OCI-LY3 (cell line): Measurements from ENCODE around the gene MBNL1.

Experiments used
- EZH2phosphoT487 ChIP-seq: fragments of 200-600 bp; shearing (Covaris generic); IDR thresholded peaks from 2 replicates; pipeline ENCODE4 v1.6.1; 2018; ENCODE audit warnings: antibody characterized with exemption, mixed run types, low read depth
- TF ChIP-seq, protein P1 (sequence below): fragments of 200-600, 300-600 bp; sonication (generic); IDR thresholded peaks from 2 replicates; pipeline ENCODE4 v1.5.1; 2014; ENCODE audit warnings: antibody characterized with exemption, low read length, low read depth

DNA sequence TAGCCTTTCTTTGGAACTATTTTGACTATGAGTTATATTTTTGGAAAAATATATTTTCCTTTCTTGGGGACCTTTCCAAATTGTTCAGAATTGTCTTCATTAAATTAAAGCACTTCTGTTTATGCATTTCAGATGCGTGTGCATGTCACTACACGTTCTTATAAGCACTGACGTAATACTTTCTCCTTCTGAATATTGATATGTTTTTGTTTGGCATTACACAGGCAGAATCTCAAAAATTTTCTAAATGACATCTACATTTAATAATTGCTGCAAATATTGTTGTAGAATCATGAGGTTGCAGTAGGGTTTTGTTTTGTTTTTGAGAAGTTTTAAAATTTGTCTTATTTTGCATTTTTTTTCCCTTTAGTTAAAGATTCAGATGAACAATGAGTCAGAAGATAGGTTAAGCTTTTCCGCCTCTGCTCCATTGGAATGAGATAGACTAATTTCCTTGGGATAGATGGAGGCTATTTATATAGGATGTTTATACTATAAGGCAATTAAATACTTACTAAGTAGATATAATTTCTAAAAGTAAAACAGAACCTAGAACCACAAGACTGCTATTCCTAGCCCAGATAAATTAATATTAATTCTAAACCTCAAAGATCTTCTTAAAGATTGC, 110.8 kb downstream of the MBNL1 start:
- TF ChIP-seq, protein P1, sequence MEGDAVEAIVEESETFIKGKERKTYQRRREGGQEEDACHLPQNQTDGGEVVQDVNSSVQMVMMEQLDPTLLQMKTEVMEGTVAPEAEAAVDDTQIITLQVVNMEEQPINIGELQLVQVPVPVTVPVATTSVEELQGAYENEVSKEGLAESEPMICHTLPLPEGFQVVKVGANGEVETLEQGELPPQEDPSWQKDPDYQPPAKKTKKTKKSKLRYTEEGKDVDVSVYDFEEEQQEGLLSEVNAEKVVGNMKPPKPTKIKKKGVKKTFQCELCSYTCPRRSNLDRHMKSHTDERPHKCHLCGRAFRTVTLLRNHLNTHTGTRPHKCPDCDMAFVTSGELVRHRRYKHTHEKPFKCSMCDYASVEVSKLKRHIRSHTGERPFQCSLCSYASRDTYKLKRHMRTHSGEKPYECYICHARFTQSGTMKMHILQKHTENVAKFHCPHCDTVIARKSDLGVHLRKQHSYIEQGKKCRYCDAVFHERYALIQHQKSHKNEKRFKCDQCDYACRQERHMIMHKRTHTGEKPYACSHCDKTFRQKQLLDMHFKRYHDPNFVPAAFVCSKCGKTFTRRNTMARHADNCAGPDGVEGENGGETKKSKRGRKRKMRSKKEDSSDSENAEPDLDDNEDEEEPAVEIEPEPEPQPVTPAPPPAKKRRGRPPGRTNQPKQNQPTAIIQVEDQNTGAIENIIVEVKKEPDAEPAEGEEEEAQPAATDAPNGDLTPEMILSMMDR: no peak
- TF ChIP-seq EZH2phosphoT487: no peak
